HepG2 (cell line): ENCODE measurements around the gene NDUFAF3. TPM values are rescaled to one million over a fixed set of nuclear protein-coding genes. Genes with fewer than 3 reads are reported as not detected.

ENCODE experiments used
- CREB1 ChIP-seq, 2 experiments: fragments of 450-650 bp in 1 of 2; IDR thresholded peaks; 2 replicates each; pipeline ENCODE4 v1.6.1; 2016 to 2017; ENCODE audit warnings: control low read depth in 1 of 2, mild to moderate bottlenecking in 1 of 2, missing compliant biosample characterization in 1 of 2, missing genetic modification characterization in 1 of 2
- HES4 ChIP-seq: sonication (generic); formaldehyde crosslinking; IDR thresholded peaks from 2 replicates; pipeline ENCODE4 v1.9.0; 2021; ENCODE audit warnings: mild to moderate bottlenecking, missing genetic modification reagents, borderline replicate concordance
- HNRNPUL1 ChIP-seq: fragments of 200-400 bp; formaldehyde crosslinking; IDR thresholded peaks from 2 replicates; pipeline ENCODE4 v1.6.1; 2017; ENCODE audit warnings: low read depth, mild to moderate bottlenecking, low read length, moderate library complexity
- MZF1 ChIP-seq: sonication (generic); formaldehyde crosslinking; IDR thresholded peaks from 2 replicates; pipeline ENCODE4 v1.8.1; 2023; ENCODE audit warnings: mild to moderate bottlenecking, missing genetic modification reagents, borderline replicate concordance
- POGZ ChIP-seq: sonication (generic); formaldehyde crosslinking; IDR thresholded peaks from 2 replicates; pipeline ENCODE4 v1.4.0; 2020; ENCODE audit warnings: mild to moderate bottlenecking, missing genetic modification reagents
- SATB2 ChIP-seq: sonication (generic); formaldehyde crosslinking; IDR thresholded peaks from 2 replicates; pipeline ENCODE4 v1.5.0; 2020; ENCODE audit warnings: missing genetic modification reagents
- SIN3A ChIP-seq: IDR thresholded peaks from 2 replicates; pipeline ENCODE4 v1.6.1; 2011; ENCODE audit warnings: low read depth, mild to moderate bottlenecking, control low read depth, low read length, borderline replicate concordance
- SOX13 ChIP-seq, 3 experiments: fragments of 450-650 bp in 1 of 3; sonication (generic) in 1 of 3; formaldehyde crosslinking in 1 of 3; IDR thresholded peaks in 2 of 3; conservative IDR thresholded peaks in 1 of 3; 2 replicates each; pipeline versions ENCODE4 v1.5.0 to v1.6.1; 2016 to 2020; ENCODE audit warnings: antibody characterized with exemption in 1 of 3, mild to moderate bottlenecking in 1 of 3, missing compliant biosample characterization in 1 of 3, missing genetic modification reagents in 1 of 3, moderate library complexity in 1 of 3
- ZFP41 ChIP-seq: sonication (generic); formaldehyde crosslinking; IDR thresholded peaks from 2 replicates; pipeline ENCODE4 v1.4.0; 2020; ENCODE audit warnings: mild to moderate bottlenecking, missing genetic modification reagents, borderline replicate concordance
- ZNF160 ChIP-seq: sonication (generic); formaldehyde crosslinking; IDR thresholded peaks from 2 replicates; pipeline ENCODE4 v1.8.0; 2022; ENCODE audit warnings: mild to moderate bottlenecking, inconsistent platforms, missing genetic modification reagents
- ZNF20 ChIP-seq: sonication (generic); formaldehyde crosslinking; IDR thresholded peaks from 2 replicates; pipeline ENCODE4 v1.4.0; 2020; ENCODE audit warnings: mild to moderate bottlenecking, moderate library complexity, missing genetic modification reagents
- ZNF343 ChIP-seq: sonication (generic); formaldehyde crosslinking; IDR thresholded peaks from 2 replicates; pipeline ENCODE4 v1.4.0; 2020; ENCODE audit warnings: mild to moderate bottlenecking, missing genetic modification reagents
- ZNF83 ChIP-seq: sonication (generic); formaldehyde crosslinking; IDR thresholded peaks from 2 replicates; pipeline ENCODE4 v1.4.0; 2020; ENCODE audit warnings: missing genetic modification reagents, mild to moderate bottlenecking, borderline replicate concordance
- polyA plus RNA-seq, 8 experiments: library from polyadenylated mRNA; depleted of rRNA in 3 of 8; stranded (reverse) in 7 of 8; unstranded in 1 of 8; fragments of >200 nt; fragmentation: Illumina TruSeq in 4 of 8; extraction: Trizol in 4 of 8; gene quantifications; 2 replicates each; pipeline versions ENCODE4 v1.2.1 to v1.2.3, GENCODE V29; 2011 to 2016; ENCODE audit warnings: low read depth in 4 of 8, missing spikeins in 1 of 8, mixed read lengths in 1 of 8; ENCODE audit not compliant: insufficient read depth in 1 of 8
- total RNA-seq, 5 experiments: library from RNA; depleted of rRNA; stranded (reverse); fragments of >200 nt; fragmentation: Illumina TruSeq; extraction: Trizol; gene quantifications; 2 replicates each; pipeline ENCODE4 v1.2.3, GENCODE V29; 2016; ENCODE audit warnings: low read depth in 1 of 5
- TF ChIP-seq, protein P1 (sequence below): sonication (generic); formaldehyde crosslinking; IDR thresholded peaks from 2 replicates; pipeline ENCODE4 v1.5.0; 2020; ENCODE audit warnings: mild to moderate bottlenecking, missing genetic modification reagents, borderline replicate concordance
- TF ChIP-seq, protein P2 (sequence below): sonication (generic); formaldehyde crosslinking; IDR thresholded peaks from 2 replicates; pipeline ENCODE4 v1.8.0; 2022; ENCODE audit warnings: mild to moderate bottlenecking, missing genetic modification reagents, borderline replicate concordance
- TF ChIP-seq, protein P3 (sequence below): sonication (generic); formaldehyde crosslinking; IDR thresholded peaks from 2 replicates; pipeline ENCODE4 v1.4.0; 2020; ENCODE audit warnings: missing genetic modification reagents, mild to moderate bottlenecking, borderline replicate concordance

The NDUFAF3 gene
- total and polyA plus RNA-seq, 2 of the 13 experiments (the other 11 are each of a cell fraction or from before 2014, with no cell fraction given), result 39.0 to 50.0 TPM

DNA sequence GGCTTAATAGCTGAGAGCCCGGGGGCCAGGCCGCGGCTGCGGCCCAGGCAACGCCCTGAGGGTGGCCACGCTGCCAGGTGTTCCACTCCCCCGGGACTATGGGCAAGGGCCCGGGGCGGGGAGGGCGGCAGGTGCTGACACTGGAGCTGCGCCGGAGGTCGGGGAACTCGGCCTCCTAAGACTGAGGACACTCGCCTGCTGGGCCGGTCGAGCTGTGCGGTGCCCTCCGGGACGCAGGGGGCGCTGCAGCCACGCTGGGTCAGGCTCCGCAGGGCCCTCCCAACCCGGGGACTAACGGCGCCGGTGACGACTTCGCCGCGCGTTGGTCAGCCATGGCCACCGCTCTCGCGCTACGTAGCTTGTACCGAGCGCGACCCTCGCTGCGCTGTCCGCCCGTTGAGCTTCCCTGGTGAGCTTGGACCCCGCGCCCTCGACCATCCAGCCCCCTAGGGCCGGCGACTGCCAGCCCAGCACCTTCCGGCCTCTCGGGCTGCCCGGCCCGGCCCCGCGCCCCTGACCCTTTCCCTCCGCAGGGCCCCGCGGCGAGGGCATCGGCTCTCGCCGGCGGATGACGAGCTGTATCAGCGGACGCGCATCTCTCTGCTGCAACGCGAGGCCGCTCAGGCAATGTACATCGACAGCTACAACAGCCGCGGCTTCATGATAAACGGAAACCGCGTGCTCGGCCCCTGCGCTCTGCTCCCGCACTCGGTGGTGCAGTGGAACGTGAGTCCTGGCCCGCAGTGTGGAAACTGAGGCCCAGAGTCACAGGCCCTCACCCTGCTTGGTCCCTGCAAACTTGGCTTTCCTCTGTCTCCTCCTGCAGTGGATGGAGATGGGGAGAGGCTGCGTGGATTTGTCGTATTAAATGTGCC, at the start of gene NDUFAF3 (continued):
- TF ChIP-seq, protein P1, sequence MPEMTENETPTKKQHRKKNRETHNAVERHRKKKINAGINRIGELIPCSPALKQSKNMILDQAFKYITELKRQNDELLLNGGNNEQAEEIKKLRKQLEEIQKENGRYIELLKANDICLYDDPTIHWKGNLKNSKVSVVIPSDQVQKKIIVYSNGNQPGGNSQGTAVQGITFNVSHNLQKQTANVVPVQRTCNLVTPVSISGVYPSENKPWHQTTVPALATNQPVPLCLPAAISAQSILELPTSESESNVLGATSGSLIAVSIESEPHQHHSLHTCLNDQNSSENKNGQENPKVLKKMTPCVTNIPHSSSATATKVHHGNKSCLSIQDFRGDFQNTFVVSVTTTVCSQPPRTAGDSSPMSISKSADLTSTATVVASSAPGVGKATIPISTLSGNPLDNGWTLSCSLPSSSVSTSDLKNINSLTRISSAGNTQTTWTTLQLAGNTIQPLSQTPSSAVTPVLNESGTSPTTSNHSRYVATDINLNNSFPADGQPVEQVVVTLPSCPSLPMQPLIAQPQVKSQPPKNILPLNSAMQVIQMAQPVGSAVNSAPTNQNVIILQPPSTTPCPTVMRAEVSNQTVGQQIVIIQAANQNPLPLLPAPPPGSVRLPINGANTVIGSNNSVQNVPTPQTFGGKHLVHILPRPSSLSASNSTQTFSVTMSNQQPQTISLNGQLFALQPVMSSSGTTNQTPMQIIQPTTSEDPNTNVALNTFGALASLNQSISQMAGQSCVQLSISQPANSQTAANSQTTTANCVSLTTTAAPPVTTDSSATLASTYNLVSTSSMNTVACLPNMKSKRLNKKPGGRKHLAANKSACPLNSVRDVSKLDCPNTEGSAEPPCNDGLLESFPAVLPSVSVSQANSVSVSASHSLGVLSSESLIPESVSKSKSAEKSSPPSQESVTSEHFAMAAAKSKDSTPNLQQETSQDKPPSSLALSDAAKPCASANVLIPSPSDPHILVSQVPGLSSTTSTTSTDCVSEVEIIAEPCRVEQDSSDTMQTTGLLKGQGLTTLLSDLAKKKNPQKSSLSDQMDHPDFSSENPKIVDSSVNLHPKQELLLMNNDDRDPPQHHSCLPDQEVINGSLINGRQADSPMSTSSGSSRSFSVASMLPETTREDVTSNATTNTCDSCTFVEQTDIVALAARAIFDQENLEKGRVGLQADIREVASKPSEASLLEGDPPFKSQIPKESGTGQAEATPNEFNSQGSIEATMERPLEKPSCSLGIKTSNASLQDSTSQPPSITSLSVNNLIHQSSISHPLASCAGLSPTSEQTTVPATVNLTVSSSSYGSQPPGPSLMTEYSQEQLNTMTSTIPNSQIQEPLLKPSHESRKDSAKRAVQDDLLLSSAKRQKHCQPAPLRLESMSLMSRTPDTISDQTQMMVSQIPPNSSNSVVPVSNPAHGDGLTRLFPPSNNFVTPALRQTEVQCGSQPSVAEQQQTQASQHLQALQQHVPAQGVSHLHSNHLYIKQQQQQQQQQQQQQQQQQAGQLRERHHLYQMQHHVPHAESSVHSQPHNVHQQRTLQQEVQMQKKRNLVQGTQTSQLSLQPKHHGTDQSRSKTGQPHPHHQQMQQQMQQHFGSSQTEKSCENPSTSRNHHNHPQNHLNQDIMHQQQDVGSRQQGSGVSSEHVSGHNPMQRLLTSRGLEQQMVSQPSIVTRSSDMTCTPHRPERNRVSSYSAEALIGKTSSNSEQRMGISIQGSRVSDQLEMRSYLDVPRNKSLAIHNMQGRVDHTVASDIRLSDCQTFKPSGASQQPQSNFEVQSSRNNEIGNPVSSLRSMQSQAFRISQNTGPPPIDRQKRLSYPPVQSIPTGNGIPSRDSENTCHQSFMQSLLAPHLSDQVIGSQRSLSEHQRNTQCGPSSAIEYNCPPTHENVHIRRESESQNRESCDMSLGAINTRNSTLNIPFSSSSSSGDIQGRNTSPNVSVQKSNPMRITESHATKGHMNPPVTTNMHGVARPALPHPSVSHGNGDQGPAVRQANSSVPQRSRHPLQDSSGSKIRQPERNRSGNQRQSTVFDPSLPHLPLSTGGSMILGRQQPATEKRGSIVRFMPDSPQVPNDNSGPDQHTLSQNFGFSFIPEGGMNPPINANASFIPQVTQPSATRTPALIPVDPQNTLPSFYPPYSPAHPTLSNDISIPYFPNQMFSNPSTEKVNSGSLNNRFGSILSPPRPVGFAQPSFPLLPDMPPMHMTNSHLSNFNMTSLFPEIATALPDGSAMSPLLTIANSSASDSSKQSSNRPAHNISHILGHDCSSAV (CRISPR knock-in tag), result no peak
- TF ChIP-seq HES4, result no peak
- peak; percentile 75; the same call in 1 of the 2 replicates for TF ChIP-seq ZNF83 (CRISPR knock-in tag)
- 0 out of 2 replicates have a peak, but pooled peaks have one; percentile 16 for TF ChIP-seq ZNF343 (CRISPR knock-in tag)
- no peak; the same call in 1 of the 2 replicates for TF ChIP-seq HNRNPUL1
- TF ChIP-seq, protein P2, sequence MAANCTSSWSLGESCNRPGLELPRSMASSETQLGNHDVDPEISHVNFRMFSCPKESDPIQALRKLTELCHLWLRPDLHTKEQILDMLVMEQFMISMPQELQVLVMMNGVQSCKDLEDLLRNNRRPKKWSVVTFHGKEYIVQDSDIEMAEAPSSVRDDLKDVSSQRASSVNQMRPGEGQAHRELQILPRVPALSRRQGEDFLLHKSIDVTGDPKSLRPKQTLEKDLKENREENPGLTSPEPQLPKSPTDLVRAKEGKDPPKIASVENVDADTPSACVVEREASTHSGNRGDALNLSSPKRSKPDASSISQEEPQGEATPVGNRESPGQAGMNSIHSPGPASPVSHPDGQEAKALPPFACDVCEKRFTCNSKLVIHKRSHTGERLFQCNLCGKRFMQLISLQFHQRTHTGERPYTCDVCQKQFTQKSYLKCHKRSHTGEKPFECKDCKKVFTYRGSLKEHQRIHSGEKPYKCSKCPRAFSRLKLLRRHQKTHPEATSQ (CRISPR knock-in tag), result peak; percentile 81; the same call in 1 of the 2 replicates
- TF ChIP-seq SOX13 (IDR thresholded peaks at IDR 0.05), result no peak
- 0 out of 4 replicates have a peak, but pooled peaks of 1 of the 2 experiments have one; percentile 4 for TF ChIP-seq SOX13 (CRISPR knock-in tag; conservative IDR thresholded peaks at IDR 0.05 in 1 of 2, IDR thresholded peaks at IDR 0.05 in 1 of 2)
- TF ChIP-seq SIN3A, result 0 out of 2 replicates have a peak, but pooled peaks have one; percentile 25
- peak; percentile 88 for TF ChIP-seq POGZ (CRISPR knock-in tag)
- TF ChIP-seq, protein P3, sequence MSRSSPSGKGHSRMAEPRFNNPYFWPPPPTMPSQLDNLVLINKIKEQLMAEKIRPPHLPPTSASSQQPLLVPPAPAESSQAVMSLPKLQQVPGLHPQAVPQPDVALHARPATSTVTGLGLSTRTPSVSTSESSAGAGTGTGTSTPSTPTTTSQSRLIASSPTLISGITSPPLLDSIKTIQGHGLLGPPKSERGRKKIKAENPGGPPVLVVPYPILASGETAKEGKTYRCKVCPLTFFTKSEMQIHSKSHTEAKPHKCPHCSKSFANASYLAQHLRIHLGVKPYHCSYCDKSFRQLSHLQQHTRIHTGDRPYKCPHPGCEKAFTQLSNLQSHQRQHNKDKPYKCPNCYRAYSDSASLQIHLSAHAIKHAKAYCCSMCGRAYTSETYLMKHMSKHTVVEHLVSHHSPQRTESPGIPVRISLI (CRISPR knock-in tag), result no peak
- no peak for TF ChIP-seq SATB2
- TF ChIP-seq ZNF20 (CRISPR knock-in tag), result no peak
- TF ChIP-seq ZNF160 (CRISPR knock-in tag), result 0 out of 2 replicates have a peak, but pooled peaks have one; percentile 52
- no peak for TF ChIP-seq MZF1 (CRISPR knock-in tag)
- peak; percentile 55 for TF ChIP-seq CREB1 (IDR thresholded peaks at IDR 0.05)
- TF ChIP-seq CREB1 (CRISPR knock-in tag; IDR thresholded peaks at IDR 0.05), result no peak
- TF ChIP-seq ZFP41, result peak; percentile 79; the same call in 1 of the 2 replicates
